LNCAP (cell line): ENCODE data around the gene PRR12.

ENCODE experiments used
- CTCF ChIP-seq: fragments of 450-650 bp; IDR thresholded peaks from 2 replicates; pipeline ENCODE4 v1.5.1; 2017; ENCODE audit warnings: mild to moderate bottlenecking

The PRR12 gene

GRCh38 chr19:49615861-49616260 is 24.9 kb downstream of the PRR12 start:
- TF ChIP-seq CTCF, result no peak

GRCh38 chr19:49616532-49616931 is 25.6 kb downstream of the PRR12 start:
- TF ChIP-seq CTCF, result no peak

DNA sequence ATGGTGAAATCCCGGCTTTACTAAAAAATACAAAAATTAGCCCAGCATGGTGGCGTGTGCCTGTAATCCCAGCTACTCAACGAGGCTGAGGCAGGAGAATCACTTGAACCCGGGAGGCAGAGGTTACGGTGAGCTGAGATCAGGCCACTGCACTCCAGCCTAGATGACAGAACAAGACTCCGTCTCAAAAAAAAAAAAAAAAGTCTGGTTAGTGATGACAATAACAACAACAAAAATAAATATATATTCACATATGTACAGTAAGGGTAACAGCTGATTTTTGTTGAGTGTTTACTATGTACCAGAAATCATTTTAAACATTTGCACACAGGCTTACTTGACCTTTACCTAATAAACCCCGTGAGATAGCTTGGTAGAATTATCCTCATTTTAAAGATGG is 26.0 kb downstream of the PRR12 start:
- no peak for TF ChIP-seq CTCF

GRCh38 chr19:49624967-49625910 is 34.3 kb downstream of the PRR12 start:
- TF ChIP-seq CTCF, result no peak

- no peak for TF ChIP-seq CTCF
These were observed 35.2 kb downstream of the PRR12 start for GRCh38 chr19:49626226-49626625.

GRCh38 chr19:49629659-49630058 is 38.7 kb downstream of the PRR12 start:
- TF ChIP-seq CTCF, result no peak

DNA sequence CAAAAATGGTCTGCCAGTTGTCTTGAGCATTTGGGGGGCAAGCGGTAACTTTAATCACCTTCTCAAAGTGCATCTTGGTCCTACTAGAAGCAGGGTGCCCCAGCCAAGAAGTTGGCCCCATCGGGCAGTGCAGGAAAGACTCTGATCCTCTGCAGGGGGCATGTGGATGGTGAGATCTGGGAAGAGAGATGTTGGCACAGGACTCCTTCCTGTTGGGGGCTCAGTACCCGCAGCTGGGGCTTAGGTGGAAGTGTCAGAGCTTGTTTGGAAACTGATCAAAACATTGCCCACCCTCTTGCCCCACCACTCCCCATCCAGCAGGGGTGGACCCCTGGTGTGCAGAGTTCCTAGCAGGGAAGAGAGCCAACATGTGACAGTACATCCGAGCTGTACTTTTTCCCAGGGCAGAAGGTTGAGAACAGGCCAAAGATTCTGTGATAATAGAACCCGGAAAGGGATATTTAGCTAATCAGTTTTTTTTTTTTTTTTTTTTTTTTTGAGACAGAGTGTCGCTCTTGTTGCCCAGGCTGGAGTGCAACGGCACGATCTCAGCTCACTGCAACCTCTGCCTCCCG is 40.1 kb downstream of the PRR12 start:
- TF ChIP-seq CTCF, result no peak
